ENCODE results near the gene TRIP4. TPM values are rescaled to one million over a fixed set of nuclear protein-coding genes. Genes with fewer than 3 reads are reported as not detected.
"Not testable (repeated sequence)": the region's sequence is repeated elsewhere in the genome, so short reads cannot be mapped to it uniquely, and the experiment has no call there.

The TRIP4 gene
- total and polyA plus RNA-seq, 7 experiments from 2014 or later, result 16.5 to 31.5 (median 26.4) TPM

- CTCF ChIA-PET, result no interaction called here
Observed at GRCh38 chr15:64379216-64379960, 8.2 kb upstream of the TRIP4 start.

GRCh38 chr15:64380130-64380870 lies 7.3 kb upstream of the TRIP4 start:
- CTCF ChIA-PET, result interaction anchor here (0.6 kb wide), 1 partner anchor 131 kb away, joined by 3 read pairs; no protein-coding TSS in a partner anchor
- H3K27ac Mint-ChIP-seq, result peak overlapping the region in 2 of 9 donors; percentile 8 to 88
- peak overlapping the region; percentile 66 for H3K4me3 ChIP-seq (ENCODE audit: low read length)

More at GRCh38 chr15:64379216-64379960, 8.2 kb upstream of the TRIP4 start:
- Mint-ChIP-seq H3K4me3 (peak overlapping the region in 7 of 10 donors; percentile 3 to 92 (median 58)), H3K27me3 (no peaks in the 10 kb centered on the region), H3K9me3 (no peaks in the 10 kb centered on the region), H3K4me1 (peaks cover 0 to 40% (median 9%) of the 10 kb centered on the region in 7 donors), H3K36me3 (peaks cover 0 to 10% (median 0%) of the 10 kb centered on the region in 5 donors), H3K27ac (peak overlapping the region in 1 of 9 donors; percentile 68)
- Histone ChIP-seq H3K4me3 (ENCODE audit: low read length) (no peak overlapping the region), H3K27me3 (ENCODE audit: control insufficient read depth in 2 of 2, insufficient read depth in 2 of 2, low read length in 2 of 2) (no peaks in the 10 kb centered on the region), H3K9me3 (ENCODE audit: control insufficient read depth in 2 of 3, low read length in 3 of 3) (no peaks in the 10 kb centered on the region), H3K36me3 (ENCODE audit: control insufficient read depth in 2 of 3, insufficient read depth in 3 of 3, low read length in 3 of 3) (no peaks in the 10 kb centered on the region), H3K27ac (ENCODE audit: low read depth, low read length) (no peak overlapping the region), H3K4me1 (ENCODE audit: control insufficient read depth in 2 of 2, insufficient read depth in 2 of 2, low read length in 2 of 2) (peaks cover 0 to 4% of the 10 kb centered on the region in 2 donors)
- DNase-seq, result peak in 1 of 9 donors; percentile 8
- intact Hi-C loops (cut with micrococcal nuclease), result no loop called here
- ATAC-seq, result no peak
- POLR2A ChIA-PET, result interaction anchor here (0.6 to 0.7 kb wide), 3 partner anchors 8 to 432 kb away, joined by 3 to 5 read pairs (median 4); partner anchors contain the start of gene TRIP4

GRCh38 chr15:64381000-64381751 lies 6.5 kb upstream of the TRIP4 start, which contains the start of gene PCLAF:
PCLAF (minus strand) TSS chr15:64381441; CDS start chr15:64381371, 70 bp downstream.
- Histone ChIP-seq H3K9me3 (ENCODE audit: control insufficient read depth in 2 of 3, low read length in 3 of 3) (no peaks in the 10 kb centered on the region), H3K27ac (ENCODE audit: low read depth, low read length) (peak within 1 kb of the TSS; percentile 57)
- intact Hi-C loops (cut with micrococcal nuclease), result loop anchor here (1.0 to 10.0 kb wide), 8 partner anchors 25 to 924 kb away; partner anchors contain the start of genes CSNK1G1 (in 2 of the 2), PDCD7 (in 1 of the 2), PIF1 (in 1 of the 2) and PLEKHO2 (in 1 of the 2)

More at GRCh38 chr15:64380130-64380870, 7.3 kb upstream of the TRIP4 start:
- intact Hi-C loops (cut with micrococcal nuclease), result loop anchor here (2.0 to 10.0 kb wide), 6 partner anchors 81 to 925 kb away; partner anchors contain the start of genes PDCD7 (in 1 of the 2), PIF1 (in 1 of the 2), PLEKHO2 (in 1 of the 2) and RNU5B-1 (in 1 of the 2)
- H3K27ac ChIP-seq (ENCODE audit: low read depth, low read length); POLR2A ChIA-PET; DNase-seq; H3K4me1 ChIP-seq (ENCODE audit: control insufficient read depth in 2 of 2, insufficient read depth in 2 of 2, low read length in 2 of 2); H3K27me3 ChIP-seq (ENCODE audit: control insufficient read depth in 2 of 2, insufficient read depth in 2 of 2, low read length in 2 of 2); H3K27me3 Mint-ChIP-seq; ATAC-seq; H3K9me3 Mint-ChIP-seq; H3K36me3 Mint-ChIP-seq; H3K9me3 ChIP-seq (ENCODE audit: control insufficient read depth in 2 of 3, low read length in 3 of 3); H3K36me3 ChIP-seq (ENCODE audit: control insufficient read depth in 2 of 3, insufficient read depth in 3 of 3, low read length in 3 of 3): not testable (repeated sequence)
- Mint-ChIP-seq H3K4me3 (peak overlapping the region; percentile 79 to 97 (median 94)), H3K4me1 (peaks cover 0 to 40% (median 9%) of the 10 kb centered on the region in 7 donors)

DNA sequence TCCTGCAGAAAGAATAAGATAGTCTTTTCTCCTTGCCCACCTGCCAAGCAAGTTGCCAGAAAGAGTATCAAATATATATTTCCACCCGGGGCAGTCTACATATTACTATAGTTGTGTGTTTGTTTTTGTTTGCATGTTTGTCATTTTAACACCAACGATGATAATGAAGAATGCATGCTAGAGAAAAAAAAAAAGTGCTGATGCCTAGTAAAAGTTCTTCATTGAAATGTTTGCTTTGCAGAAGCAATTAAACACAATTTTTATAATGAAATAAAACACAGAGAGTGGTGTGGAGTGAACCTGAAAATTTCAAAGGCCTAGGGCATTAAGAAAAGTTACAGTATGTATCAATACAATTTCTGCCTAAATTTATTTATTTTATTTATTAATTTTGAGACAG lies 3.9 kb upstream of the TRIP4 start:
- Histone ChIP-seq H3K36me3 (ENCODE audit: control insufficient read depth in 2 of 3, insufficient read depth in 3 of 3, low read length in 3 of 3) (peaks cover 0 to 2% (median 0%) of the 10 kb centered on the region in 3 experiments), H3K9me3 (ENCODE audit: control insufficient read depth in 2 of 3, low read length in 3 of 3) (no peaks in the 10 kb centered on the region), H3K4me1 (ENCODE audit: control insufficient read depth in 2 of 2, insufficient read depth in 2 of 2, low read length in 2 of 2) (peaks cover 6 to 10% of the 10 kb centered on the region in 2 donors), H3K27ac (ENCODE audit: low read depth, low read length) (no peak overlapping the region), H3K27me3 (ENCODE audit: control insufficient read depth in 2 of 2, insufficient read depth in 2 of 2, low read length in 2 of 2) (no peaks in the 10 kb centered on the region), H3K4me3 (ENCODE audit: low read length) (no peak overlapping the region)
- H3K27me3 Mint-ChIP-seq, result no peaks in the 10 kb centered on the region
- CTCF ChIA-PET, result interaction anchor here (0.7 kb wide), 1 partner anchor 87 kb away, joined by 5 read pairs; no protein-coding TSS in a partner anchor
- H3K4me1 Mint-ChIP-seq, result peaks cover 11 to 42% (median 21%) of the 10 kb centered on the region in 7 donors
- peaks cover 0 to 5% (median 0%) of the 10 kb centered on the region in 11 donors for H3K9me3 Mint-ChIP-seq
- no peak overlapping the region for H3K4me3 Mint-ChIP-seq
- POLR2A ChIA-PET, result interaction anchor here (0.7 kb wide), 1 partner anchor 189 kb away, joined by 3 read pairs; no protein-coding TSS in a partner anchor
- peaks cover 0 to 7% (median 4%) of the 10 kb centered on the region in 5 donors for H3K36me3 Mint-ChIP-seq
- intact Hi-C loops (cut with micrococcal nuclease), result loop anchor here (5.0 to 10.0 kb wide), 5 partner anchors 286 to 921 kb away; partner anchors contain the start of genes PDCD7 (in 1 of the 2), PIF1 (in 1 of the 2), PLEKHO2 (in 1 of the 2) and RNU5B-1 (in 1 of the 2)
- ATAC-seq (no peak), DNase-seq (no peak)
- H3K27ac Mint-ChIP-seq, result no peak overlapping the region

More at GRCh38 chr15:64381000-64381751, 6.5 kb upstream of the TRIP4 start, which contains the start of gene PCLAF:
- H3K36me3 Mint-ChIP-seq, result peaks cover 0 to 3% (median 0%) of the 10 kb centered on the region in 5 donors
- H3K27me3 Mint-ChIP-seq, result no peaks in the 10 kb centered on the region
- H3K36me3 ChIP-seq (ENCODE audit: control insufficient read depth in 2 of 3, insufficient read depth in 3 of 3, low read length in 3 of 3), result no peaks in the 10 kb centered on the region
- CTCF ChIA-PET, result interaction anchor here (0.6 to 1.0 kb wide), 2 partner anchors 11 to 130 kb away, joined by 3 to 4 read pairs; no protein-coding TSS in a partner anchor
- H3K4me1 ChIP-seq (ENCODE audit: control insufficient read depth in 2 of 2, insufficient read depth in 2 of 2, low read length in 2 of 2), result peaks cover 0 to 4% of the 10 kb centered on the region in 2 donors
- H3K27me3 ChIP-seq (ENCODE audit: control insufficient read depth in 2 of 2, insufficient read depth in 2 of 2, low read length in 2 of 2), result no peaks in the 10 kb centered on the region
- peaks cover 0 to 36% (median 9%) of the 10 kb centered on the region in 7 donors for H3K4me1 Mint-ChIP-seq
- peak within 1 kb of the TSS; percentile 11 to 88 (median 60) for H3K27ac Mint-ChIP-seq
- peak; percentile 72 to 91 (median 85) for DNase-seq
- peak within 1 kb of the TSS; percentile 79 to 97 (median 94) for H3K4me3 Mint-ChIP-seq
- peak; percentile 100 for ATAC-seq
- POLR2A ChIA-PET, result interaction anchor here (0.6 to 1.0 kb wide), 3 partner anchors 10 to 753 kb away, joined by 3 to 6 read pairs (median 5); no protein-coding TSS in a partner anchor
- no peaks in the 10 kb centered on the region for H3K9me3 Mint-ChIP-seq
- H3K4me3 ChIP-seq (ENCODE audit: low read length), result peak within 1 kb of the TSS; percentile 66

- Mint-ChIP-seq H3K36me3 (peaks cover 0 to 5% (median 4%) of the 10 kb centered on the region in 5 donors), H3K4me3 (peak overlapping the region in 5 of 10 donors; percentile 13 to 97 (median 95)), H3K27me3 (no peaks in the 10 kb centered on the region), H3K9me3 (peaks cover 0 to 5% (median 0%) of the 10 kb centered on the region in 11 donors), H3K4me1 (peaks cover 17 to 28% (median 24%) of the 10 kb centered on the region in 7 donors), H3K27ac (no peak overlapping the region)
- Histone ChIP-seq H3K4me3 (ENCODE audit: low read length) (no peak overlapping the region), H3K27me3 (ENCODE audit: control insufficient read depth in 2 of 2, insufficient read depth in 2 of 2, low read length in 2 of 2) (no peaks in the 10 kb centered on the region), H3K27ac (ENCODE audit: low read depth, low read length) (no peak overlapping the region), H3K9me3 (ENCODE audit: control insufficient read depth in 2 of 3, low read length in 3 of 3) (no peaks in the 10 kb centered on the region), H3K4me1 (ENCODE audit: control insufficient read depth in 2 of 2, insufficient read depth in 2 of 2, low read length in 2 of 2) (peaks cover 10 to 12% of the 10 kb centered on the region in 2 donors), H3K36me3 (ENCODE audit: control insufficient read depth in 2 of 3, insufficient read depth in 3 of 3, low read length in 3 of 3) (peaks cover 0 to 2% (median 0%) of the 10 kb centered on the region in 3 experiments)
- DNase-seq (no peak), ATAC-seq (no peak)
- CTCF ChIA-PET, result interaction anchor here (0.6 kb wide), 1 partner anchor 258 kb away, joined by 3 read pairs; no protein-coding TSS in a partner anchor
- POLR2A ChIA-PET, result interaction anchor here (1.0 to 2.4 kb wide), 4 partner anchors 9 to 30 kb away, joined by 3 to 13 read pairs (median 8); partner anchors contain the start of gene CSNK1G1
- intact Hi-C loops (cut with micrococcal nuclease), result loop anchor here (2.0 to 10.0 kb wide), 9 partner anchors 43 to 919 kb away; partner anchors contain the start of genes PLEKHO2 (in 2 of the 2), CLPX (in 1 of the 2), PDCD7 (in 1 of the 2) and PIF1 (in 1 of the 2)
Observed at GRCh38 chr15:64386291-64386690, 1.3 kb upstream of the TRIP4 start.
